CD4-positive, alpha-beta T cell treated with Interleukin-21 for 1 hour (primary cell): Measurements from ENCODE around the gene SPATA2L.
A peak's percentile ranks its signal among the peaks of the same experiment; 100 is the strongest.

Experiments used
- DNase-seq: peaks from one replicate; pipeline ENCODE4 v3.0.0-alpha.2; 2020

Gene SPATA2L, protein sequence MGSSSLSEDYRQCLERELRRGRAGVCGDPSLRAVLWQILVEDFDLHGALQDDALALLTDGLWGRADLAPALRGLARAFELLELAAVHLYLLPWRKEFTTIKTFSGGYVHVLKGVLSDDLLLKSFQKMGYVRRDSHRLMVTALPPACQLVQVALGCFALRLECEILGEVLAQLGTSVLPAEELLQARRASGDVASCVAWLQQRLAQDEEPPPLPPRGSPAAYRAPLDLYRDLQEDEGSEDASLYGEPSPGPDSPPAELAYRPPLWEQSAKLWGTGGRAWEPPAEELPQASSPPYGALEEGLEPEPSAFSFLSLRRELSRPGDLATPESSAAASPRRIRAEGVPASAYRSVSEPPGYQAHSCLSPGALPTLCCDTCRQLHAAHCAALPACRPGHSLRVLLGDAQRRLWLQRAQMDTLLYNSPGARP

DNA sequence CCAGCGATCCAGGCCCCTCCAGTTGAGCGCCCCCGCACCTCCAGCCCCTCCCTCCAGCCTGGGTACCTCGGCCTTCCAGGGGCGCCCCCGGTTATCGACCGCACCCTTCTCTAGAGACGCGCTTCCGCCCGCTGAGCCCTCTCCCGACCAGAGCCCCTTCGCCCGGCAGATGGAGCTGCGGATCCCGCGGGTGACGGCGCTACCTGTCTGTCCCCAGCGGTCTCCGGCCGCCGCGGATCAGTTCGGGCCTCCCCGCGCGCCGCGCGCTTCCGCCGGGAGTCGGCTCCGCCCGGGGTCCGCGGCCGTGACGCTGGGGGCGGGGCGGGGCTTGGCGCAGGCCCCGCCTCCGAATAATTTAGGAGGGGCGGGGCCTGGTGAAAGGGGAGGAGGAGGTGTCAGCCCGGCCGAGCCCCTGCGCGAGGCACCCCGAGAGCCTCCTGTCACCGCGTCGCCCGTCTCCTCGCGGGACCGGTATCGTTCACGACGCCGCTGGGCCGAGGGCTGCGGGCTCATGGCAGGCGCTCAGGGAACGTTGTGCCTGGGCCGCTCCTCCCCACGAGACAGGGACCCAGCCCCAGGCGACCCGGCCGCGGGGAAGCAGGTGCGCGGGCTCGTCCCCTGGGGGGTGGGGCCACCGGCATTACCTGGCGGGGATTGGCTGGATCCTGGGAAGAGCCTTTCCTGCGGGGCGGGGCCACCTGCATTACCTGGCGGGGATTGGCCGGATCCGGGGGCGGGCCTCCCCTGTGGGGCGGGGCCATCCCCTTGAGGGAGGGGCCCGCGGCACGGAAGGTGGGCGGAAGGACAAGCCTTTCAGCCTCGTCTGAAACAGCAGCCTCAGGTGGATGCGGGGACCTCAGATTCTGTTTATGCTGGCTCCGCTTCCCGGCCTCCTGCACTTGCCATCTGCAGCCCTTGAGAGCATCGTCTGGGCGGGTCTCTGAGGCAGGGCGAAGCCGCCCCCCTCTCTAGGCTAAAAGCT, at the start of gene SPATA2L:
Gene SPATA2L (minus strand): TSS at position 281 of the 982 bp plus-strand sequence. CDS start 473 bp downstream, outside the sequence.
- DNase-seq = peak; percentile 97

DNA sequence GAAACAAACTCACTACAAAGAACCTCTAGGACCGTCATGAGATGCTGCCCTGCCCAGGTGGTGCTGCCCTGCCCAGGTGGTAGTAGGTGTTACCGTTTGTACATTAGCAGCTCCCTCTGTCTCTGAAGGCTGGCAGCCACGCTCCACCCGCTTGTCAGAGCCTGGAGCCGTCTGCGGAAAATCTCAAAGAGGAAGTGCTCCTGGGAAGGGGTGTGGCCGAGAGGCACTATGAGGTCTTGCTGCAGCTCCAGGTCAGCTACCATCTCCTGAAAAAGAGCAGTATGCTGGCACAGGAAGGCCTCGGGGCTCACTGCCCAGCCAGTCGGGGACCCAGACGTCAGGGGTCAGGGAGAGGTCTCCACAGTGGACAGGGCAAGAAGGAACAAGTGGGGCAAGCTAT, 48.1 kb upstream of the SPATA2L start:
- no peak for DNase-seq

DNA sequence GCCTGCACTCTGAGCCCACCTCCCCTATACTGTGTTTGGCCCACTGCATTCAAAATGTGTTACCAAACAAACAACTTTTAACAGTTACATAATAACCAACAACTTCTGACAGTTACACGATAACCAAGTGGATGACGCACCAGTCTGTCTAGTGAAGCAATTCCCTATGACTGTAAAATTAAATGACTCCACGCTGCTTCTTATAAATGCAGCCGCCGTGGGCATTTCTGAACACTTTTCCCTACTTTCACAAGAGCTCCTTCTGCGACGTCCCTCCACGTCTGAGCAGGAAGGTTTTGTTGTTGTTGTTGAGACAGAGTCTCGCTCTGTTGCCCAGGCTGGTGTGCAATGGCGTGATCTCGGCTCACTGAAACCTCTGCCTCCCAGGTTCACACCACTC, 47.4 kb upstream of the SPATA2L start:
- no peak for DNase-seq

DNA sequence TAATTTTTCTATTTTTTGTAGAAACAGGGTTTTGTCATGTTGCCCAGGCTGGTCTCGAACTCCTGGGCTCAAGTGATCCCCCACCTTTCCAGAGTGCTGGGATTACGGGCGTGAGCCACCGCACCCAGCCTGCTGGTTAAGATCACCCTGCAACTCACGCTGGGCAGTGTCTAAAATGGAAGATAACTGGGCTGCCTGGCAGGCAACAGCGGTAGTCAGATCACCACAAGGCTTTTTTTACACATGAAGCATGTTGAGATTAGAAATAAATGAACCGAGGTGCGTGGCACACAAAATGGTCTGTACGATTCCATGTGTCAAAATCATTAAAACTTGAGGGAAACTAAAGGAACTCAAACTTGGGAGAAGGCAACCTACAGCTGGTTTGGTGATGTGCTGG, 46.6 kb upstream of the SPATA2L start:
- DNase-seq = no peak

DNA sequence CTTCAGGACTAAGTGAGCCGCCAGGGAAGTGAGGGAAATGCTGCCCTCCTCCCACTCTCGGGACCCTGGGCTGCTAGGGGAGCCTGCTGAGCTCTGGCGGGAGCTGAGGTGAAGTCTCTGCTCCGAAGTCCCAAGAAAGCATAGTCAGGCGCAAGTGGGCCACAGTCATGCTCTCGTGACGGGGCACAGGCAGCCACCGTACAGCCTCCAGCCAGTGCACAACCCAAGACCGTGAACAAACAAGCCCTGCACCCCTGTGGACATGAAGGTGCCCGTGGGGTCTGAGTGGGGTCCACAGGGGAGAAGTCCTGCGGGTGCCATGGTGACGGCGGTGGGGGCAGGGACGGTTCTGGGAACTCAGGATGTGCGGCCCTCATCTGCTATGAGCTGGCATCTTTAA, 44.5 kb upstream of the SPATA2L start:
- DNase-seq = no peak

DNA sequence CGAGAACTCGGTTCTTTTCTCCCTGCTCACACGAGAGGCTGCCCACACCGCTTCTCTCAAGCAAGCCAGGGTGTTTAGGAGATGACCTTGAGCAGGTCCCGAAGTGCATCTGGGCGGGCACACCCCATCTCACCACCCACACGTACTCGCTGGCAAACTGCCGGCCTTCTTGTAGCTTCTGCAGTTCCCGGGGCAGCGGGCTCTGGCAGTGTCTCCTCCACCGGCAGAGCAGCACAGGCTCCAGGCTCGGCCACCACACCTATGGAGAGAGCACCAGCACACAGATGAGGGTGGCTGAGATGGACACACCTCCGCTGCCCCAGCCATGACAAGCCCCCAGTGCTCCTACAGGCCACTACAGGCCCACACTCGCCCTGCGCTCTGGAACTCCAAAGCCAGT, 43.3 kb upstream of the SPATA2L start:
- no peak for DNase-seq

DNA sequence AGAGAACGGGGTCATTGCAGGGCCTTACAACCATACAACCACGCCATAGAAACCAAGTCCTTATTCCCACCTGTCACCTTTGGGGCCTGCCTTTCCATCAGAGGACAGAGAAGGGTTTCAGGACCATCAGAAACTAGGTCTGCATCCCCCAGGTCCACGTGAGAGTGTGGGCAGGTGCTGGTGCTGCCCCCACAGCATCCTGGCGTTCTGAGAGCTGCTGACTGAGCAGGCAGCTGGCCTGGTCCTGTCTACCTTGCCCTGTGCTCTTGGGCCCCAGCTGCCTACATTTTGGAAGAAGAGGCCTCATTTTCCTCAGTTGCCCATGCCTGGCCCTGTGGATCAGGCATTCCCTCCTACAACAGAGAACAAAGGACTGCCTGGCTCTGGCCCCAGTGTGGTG, 41.4 kb upstream of the SPATA2L start:
- DNase-seq = no peak

DNA sequence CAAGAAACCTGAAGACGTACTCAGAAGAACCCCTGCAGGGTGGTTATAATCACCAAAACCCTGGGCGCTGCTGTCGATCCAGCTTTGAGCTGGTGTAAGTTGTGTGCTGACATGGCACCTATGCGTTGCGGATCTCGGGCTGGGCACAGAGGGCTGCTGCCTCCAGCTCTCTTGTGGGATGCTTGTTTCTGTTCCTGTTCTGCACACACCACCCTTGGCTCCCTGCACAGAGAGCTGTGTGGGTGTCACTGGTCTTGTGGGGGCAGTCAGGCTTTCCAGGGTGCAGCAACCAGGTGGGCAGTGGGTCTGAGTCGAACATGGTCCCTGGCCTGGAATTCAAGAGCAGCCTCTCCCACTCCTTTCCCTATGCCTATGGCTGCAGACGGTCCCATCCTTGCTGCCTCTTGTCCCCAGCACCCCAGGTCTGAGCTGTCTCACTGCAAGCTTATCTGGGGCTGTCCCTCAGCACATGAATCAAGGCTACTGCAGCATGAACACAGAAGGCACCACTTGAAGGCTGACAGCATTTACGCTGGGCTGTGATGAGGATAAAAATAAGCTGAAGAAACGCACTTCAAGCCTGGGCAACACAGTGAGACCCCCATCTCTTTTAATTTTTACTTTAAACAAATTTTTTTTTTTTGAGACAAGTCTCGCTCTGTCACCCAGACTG, 40.0 kb upstream of the SPATA2L start:
- DNase-seq = no peak

DNA sequence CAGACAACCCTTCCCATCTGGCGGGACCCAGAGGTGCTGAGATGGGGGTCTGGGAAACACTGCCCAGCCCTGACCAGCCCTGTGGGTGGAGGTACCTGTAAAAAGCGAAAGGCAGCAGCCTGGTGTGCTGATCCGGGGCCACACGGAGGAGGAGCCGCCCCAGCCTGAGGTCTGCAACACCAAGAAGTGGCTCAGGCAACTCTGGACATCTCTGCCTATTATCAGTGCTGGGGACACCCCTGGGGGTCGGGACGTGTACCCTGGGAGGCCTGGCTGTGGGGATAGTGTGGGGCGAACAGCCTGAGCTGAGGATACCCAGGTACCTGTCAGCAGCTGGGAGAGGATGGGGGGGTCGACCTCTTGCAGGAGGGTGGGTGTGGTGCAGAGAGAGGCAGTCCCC, 37.9 kb upstream of the SPATA2L start:
- DNase-seq = no peak

DNA sequence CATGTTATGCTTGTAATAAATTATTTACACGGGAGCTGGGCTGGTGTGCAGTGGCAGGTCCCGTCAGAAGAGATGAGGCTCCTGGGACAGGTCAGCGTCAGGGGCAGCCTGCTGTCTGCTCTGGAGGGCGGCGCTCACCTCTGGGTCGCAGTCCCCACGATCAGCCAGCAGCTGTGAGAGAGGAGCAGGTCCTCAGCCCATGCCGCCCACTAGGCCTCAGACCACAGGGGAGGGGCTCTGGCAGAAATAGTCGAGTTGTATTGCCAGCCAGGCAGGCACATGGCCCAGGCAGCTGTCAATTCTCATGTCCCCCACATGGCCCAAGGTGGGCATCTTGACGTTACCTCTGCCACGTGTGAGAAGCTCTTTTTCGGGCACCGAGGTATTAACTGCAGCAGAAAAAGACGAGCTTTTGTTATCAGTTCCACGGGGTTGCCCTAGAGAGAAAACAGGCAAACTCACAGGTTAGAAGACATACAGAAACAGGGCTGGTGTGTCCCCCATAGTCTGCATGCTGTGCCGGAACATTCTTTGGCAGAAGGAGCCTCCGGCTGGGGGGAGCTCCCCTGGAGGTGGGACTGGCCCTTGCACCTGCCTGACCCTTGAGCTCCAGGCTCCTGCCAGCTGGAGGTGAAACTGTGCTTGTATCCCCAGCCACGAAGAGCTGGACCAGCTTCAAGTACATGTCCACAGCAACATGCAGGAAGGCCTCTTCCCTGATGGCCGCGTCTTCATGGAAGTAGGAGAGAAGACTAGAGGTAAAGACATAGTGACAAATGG, 37.2 kb upstream of the SPATA2L start:
- DNase-seq = no peak

DNA sequence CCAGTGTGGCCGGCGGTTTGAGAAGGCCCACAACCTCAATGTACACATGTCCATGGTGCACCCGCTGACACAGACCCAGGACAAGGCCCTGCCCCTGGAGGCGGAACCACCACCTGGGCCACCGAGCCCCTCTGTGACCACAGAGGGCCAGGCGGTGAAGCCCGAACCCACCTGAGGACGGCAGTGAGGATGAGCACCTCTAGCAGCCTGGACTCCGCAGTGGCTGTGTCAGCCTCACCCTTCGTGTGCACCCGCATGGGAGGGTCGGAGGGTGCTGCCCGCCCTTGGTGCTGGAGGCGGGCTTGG, 36.5 kb upstream of the SPATA2L start:
- no peak for DNase-seq

DNA sequence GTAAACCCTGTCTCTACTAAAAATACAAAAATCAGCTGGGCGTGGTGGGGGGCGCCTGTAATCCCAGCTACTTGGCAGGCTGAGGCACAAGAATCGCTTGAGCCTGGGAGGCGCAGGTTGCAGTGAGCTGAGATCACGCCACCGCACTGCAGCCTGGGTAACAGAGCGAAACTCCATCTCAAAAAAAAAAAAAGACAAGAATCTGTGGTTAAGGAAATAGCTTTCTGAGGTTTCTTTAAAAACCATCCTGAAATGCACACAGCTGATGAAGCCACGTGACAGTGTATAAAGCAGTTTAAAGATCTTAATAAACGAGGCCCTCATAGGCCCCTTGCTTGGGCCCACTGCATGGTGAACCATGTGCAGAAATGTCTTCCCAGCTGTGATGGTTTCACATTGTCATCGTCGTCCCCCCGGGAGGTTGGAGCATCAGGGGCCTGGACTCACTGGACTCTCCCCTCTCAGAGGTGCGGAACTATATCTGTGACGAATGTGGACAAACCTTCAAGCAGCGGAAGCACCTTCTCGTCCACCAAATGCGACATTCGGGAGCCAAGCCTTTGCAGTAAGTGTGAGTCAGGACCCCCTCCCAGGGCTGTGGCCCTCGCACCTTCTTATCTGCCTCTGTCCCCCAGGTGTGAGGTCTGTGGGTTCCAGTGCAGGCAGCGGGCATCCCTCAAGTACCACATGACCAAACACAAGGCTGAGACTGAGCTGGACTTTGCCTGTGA, 36.0 kb upstream of the SPATA2L start:
- DNase-seq = peak; percentile 68

DNA sequence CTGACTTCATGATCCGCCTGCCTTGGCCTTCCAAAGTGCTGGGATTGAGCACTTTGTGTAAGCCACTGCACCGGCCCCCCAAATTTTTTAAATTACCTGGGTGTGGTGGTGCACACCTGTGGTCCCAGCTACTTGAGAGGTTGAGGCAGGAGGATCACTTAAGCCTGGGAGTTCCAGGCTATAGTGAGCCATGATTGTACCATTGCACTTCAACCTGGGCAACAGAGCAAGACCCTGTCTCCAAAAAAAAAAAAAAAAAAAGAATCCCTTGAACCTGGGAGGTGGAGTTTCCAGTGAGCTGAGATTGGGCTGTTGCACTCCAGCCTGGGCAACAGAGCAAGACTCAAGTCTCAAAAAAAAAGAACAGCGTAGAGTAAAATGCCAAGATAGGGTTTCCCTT, 35.0 kb upstream of the SPATA2L start:
- no peak for DNase-seq

DNA sequence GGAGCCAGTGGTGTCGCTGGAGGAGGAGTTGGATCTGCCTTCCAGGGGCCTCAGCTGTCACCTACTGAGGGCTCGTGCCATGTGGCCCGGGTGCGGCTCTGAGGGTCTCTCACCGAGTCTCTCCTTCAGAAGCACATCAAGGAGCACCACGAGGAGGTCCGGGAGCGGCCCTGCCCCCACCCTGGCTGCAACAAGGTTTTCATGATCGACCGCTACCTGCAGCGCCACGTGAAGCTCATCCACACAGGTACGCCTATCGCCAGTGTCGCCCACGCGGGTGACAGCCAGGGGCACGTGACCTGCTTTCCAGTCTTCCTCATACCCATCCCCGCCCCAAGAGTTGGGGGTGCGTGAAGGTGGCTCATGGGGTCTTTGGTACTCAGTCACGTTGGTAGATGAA, 32.3 kb upstream of the SPATA2L start:
- DNase-seq = no peak

DNA sequence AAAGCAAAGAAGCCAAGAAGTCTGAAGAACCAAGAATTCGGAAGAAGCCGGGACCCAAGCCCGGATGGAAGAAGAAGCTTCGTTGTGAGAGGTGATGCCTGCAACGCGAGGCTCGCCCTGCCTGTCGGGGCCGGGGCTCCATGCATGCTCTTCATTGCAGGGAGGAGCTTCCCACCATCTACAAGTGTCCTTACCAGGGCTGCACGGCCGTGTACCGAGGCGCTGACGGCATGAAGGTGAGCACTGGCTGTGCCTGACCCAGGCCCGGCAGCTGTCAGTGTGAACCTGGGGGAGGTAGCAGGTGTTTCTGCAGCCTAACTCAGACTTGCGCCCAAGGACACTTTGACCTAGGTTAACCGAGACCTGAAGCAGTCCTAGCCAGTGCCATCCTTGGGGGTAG, 31.8 kb upstream of the SPATA2L start:
- DNase-seq = no peak

DNA sequence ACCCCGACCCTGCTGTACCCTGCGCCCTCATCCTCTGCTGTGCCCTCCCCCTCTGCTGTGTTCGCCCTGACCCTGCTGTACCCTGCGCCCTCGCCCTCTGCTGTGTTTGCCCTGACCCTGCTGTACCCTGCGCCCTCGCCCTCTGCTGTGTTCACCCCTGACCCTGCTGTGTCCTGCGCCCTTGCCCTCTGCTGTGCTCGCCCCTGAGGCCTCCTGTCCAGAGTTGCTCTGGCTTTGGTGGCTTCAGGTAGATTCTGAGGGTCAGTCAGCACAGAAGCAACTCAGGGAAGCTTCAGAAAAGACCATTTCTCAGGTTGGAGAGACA, 31.4 kb upstream of the SPATA2L start:
- DNase-seq = no peak

DNA sequence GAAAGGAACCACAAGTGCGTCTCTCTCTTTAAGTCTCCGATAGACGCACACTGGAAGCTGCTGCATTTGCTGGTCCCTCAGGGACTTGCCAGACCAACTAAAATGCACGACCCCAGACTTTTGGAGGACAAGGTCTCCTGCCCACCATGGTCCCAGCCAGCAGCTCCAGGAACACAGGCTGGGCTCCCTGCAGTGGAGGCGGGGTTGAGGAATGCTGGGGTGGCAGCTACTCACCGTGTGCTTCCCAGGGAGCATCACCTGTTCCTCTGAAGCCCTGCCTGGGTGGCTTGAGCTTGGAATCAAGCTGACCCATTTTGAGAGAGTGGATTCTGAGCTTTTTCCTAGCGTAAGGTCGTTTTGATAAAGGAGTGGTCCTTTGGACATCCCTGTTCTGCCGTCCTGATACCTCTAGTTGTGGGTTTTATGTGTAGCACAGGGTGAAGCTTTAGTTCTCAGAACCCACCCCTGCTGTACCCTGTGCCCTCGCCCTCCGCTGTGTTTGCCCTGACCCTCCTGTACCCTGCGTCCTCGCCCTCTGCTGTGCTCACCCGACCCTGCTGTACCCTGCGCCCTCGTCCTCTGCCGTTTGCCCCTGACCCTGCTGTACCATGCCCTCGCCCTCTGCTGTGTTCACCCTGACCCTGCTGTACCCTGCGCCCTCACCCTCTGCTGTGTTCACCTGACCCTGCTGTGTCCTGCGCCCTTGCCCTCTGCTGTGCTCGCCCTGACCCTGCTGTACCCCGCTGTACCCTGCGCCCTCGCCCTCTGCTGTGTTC, 30.8 kb upstream of the SPATA2L start:
- no peak for DNase-seq

DNA sequence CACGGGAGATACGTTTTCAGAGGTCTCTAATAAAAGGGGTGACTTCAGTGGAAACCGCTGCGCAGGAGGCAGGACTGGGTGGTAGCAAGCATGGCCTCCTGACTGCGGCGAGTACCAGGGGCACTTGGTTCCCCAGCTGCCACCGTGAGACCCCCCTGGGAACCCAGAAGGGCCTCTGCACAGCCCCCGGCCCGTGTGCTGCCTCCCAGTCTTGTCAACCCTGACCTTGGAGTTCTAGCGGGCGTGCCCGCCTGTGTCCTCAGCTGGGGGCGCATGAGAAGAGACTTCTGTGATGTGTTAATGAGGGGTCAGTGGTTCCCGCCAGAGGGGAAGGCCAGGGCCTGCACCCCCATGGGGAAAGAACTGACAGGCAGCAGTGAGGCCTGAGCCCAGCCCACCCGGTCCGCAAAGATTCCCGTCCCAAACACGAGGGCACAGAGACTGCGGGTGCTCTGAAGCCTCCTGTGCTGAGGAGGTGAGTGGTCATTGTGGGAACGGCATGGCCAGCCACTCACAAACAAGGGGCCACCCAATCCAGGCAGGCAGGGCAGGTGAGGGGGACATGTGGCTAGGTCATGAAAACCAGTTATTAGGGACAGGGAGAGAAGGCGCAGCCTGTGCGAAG, 29.2 kb upstream of the SPATA2L start:
- DNase-seq = no peak

DNA sequence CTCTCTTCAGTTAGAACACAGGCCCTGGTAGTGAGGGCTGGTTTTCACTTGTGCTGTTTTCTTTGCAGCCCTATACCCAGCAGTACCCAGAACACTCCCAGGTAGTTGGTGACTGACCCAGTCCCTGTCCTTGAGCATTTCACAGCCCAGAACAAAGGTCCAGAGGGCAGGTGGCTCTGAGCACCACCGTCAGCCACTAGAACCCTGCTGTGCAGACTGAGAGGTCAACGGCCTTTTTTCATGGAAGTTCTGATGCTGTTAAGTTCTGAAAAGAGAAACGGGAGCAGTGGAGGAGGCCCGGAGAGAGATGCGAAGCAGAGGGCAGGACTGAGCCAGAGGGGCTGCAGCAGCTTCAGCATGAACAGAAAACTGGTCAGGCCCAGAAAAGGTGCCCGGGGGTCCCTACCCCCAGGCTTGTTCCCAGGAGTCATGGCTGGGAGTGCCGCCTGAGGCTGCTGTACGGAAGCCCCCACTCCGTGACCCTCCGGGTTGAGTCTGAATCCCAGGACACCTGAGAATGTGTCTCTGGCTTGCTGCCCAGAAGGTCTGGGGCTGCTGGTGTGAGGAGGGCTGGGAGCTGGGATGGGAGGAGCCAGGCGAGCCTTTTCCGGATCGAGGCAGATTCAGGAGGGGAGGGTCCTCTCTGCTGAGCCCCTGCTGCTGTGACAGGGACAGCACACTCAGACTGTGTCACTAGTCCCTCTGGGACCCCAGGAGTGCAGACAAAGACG, 28.5 kb upstream of the SPATA2L start:
- DNase-seq = no peak

DNA sequence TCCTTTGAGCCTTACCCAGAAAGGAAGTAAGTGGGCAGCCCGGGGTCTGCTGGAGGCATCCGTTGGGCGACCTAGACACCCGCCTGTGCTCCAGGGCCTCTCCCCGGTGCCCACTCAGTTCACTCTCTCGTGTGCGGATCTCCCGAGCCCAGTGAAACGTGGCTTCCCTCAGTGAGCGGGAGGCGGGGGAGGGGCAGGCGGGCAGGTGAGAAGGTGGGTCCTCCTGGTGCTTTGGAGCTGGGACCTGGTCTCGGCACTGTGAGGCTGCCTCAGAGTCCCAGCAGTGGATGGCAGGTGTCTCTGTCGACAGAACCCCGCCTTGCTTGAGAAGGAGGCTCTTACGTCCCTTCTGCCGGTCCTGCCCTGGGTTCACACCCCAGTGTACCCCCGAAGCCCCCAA, 27.8 kb upstream of the SPATA2L start:
- DNase-seq = no peak
